ENCODE data around the gene FRMD4A.

- no peak for TF ChIP-seq CTCF (IDR thresholded peaks at IDR 0.05)
- no peak for TF ChIP-seq POLR2AphosphoS5 (IDR thresholded peaks at IDR 0.05)
Measured at GRCh38 chr10:14190702-14191101, 140.0 kb downstream of the FRMD4A start.

Data from upper lobe of left lung (tissue), 4 donors.